ENCODE results near the gene LRMDA. TPM values are rescaled to one million over a fixed set of nuclear protein-coding genes. Genes with fewer than 3 reads are reported as not detected.

The LRMDA gene
- polyA plus RNA-seq, 3 donors, result 39.8 to 59.6 (median 56.4) TPM

GRCh38 chr10:75761289-75761688, 329.9 kb downstream of the LRMDA start:
- intact Hi-C loops (cut with micrococcal nuclease), result no loop called here
- no peak for DNase-seq
- Mint-ChIP-seq H3K9me3 (no peaks in the 10 kb centered on the region), H3K4me1 (peaks cover 11% of the 10 kb centered on the region), H3K27me3 (ENCODE audit: low read depth in 3 of 3) (no peaks in the 10 kb centered on the region), H3K4me3 (no peak overlapping the region), H3K36me3 (peaks cover 0 to 4% of the 10 kb centered on the region in 2 donors), H3K27ac (no peak overlapping the region)
- H3K9ac ChIP-seq (ENCODE audit: insufficient read depth, low read length, poor library complexity, severe bottlenecking), result no peak overlapping the region
- no peak for TF ChIP-seq CTCF (IDR thresholded peaks at IDR 0.05)
- no peaks in the 10 kb centered on the region for H3K79me2 ChIP-seq (ENCODE audit: insufficient read depth, low read length)
- H3K36me3 ChIP-seq (replicated peaks in 1 of 2; ENCODE audit: control insufficient read depth in 1 of 2, insufficient read depth in 2 of 2, low read length in 2 of 2), result no peaks in the 10 kb centered on the region
- H2AFZ ChIP-seq (ENCODE audit: insufficient read depth, low read depth, low read length, poor library complexity, severe bottlenecking), result no peak overlapping the region
- H3K27ac ChIP-seq (ENCODE audit: low read depth in 1 of 2, low read length in 2 of 2), result no peak overlapping the region
- no peaks in the 10 kb centered on the region for H3K9me3 ChIP-seq (replicated peaks in 1 of 2; ENCODE audit: control insufficient read depth in 1 of 2, insufficient read depth in 1 of 2, low read length in 2 of 2)
- H3K27me3 ChIP-seq (ENCODE audit: control insufficient read depth in 2 of 2, insufficient read depth in 2 of 2, low read length in 2 of 2), result no peaks in the 10 kb centered on the region
- H3K4me2 ChIP-seq (replicated peaks; ENCODE audit: extremely low read depth, low read length, poor library complexity, severe bottlenecking), result no peak overlapping the region
- no peaks in the 10 kb centered on the region for H3K4me1 ChIP-seq (ENCODE audit: control insufficient read depth in 1 of 2, insufficient read depth in 2 of 2, low read length in 2 of 2)
- 88% methylated on average over 1 of the region's 2 CpGs for WGBS (ENCODE audit: insufficient coverage)
- H4K20me1 ChIP-seq (ENCODE audit: insufficient read depth, low read length), result no peaks in the 10 kb centered on the region
- no peak overlapping the region for H3K4me3 ChIP-seq (replicated peaks in 1 of 3; ENCODE audit: low read depth in 2 of 3, low read length in 3 of 3)

GRCh38 chr10:75762431-75762802, 331.0 kb downstream of the LRMDA start:
- Histone ChIP-seq H3K79me2 (ENCODE audit: insufficient read depth, low read length) (no peaks in the 10 kb centered on the region), H3K4me1 (ENCODE audit: control insufficient read depth in 1 of 2, insufficient read depth in 2 of 2, low read length in 2 of 2) (no peaks in the 10 kb centered on the region), H3K27me3 (ENCODE audit: control insufficient read depth in 2 of 2, insufficient read depth in 2 of 2, low read length in 2 of 2) (no peaks in the 10 kb centered on the region), H3K27ac (ENCODE audit: low read depth in 1 of 2, low read length in 2 of 2) (no peak overlapping the region), H3K4me3 (replicated peaks in 1 of 3; ENCODE audit: low read depth in 2 of 3, low read length in 3 of 3) (no peak overlapping the region), H3K9me3 (replicated peaks in 1 of 2; ENCODE audit: control insufficient read depth in 1 of 2, insufficient read depth in 1 of 2, low read length in 2 of 2) (no peaks in the 10 kb centered on the region), H3K9ac (ENCODE audit: insufficient read depth, low read length, poor library complexity, severe bottlenecking) (no peak overlapping the region), H3K36me3 (replicated peaks in 1 of 2; ENCODE audit: control insufficient read depth in 1 of 2, insufficient read depth in 2 of 2, low read length in 2 of 2) (no peaks in the 10 kb centered on the region), H3K4me2 (replicated peaks; ENCODE audit: extremely low read depth, low read length, poor library complexity, severe bottlenecking) (no peak overlapping the region), H4K20me1 (ENCODE audit: insufficient read depth, low read length) (no peaks in the 10 kb centered on the region), H2AFZ (ENCODE audit: insufficient read depth, low read depth, low read length, poor library complexity, severe bottlenecking) (no peak overlapping the region)
- no CpG with 5 or more reads among the region's 2 CpGs for WGBS (ENCODE audit: insufficient coverage)
- Mint-ChIP-seq H3K4me1 (peaks cover 11% of the 10 kb centered on the region), H3K9me3 (peaks cover 0 to 3% (median 0%) of the 10 kb centered on the region in 7 donors), H3K4me3 (no peak overlapping the region), H3K36me3 (peaks cover 0 to 4% of the 10 kb centered on the region in 2 donors), H3K27me3 (ENCODE audit: low read depth in 3 of 3) (no peaks in the 10 kb centered on the region), H3K27ac (no peak overlapping the region)
- TF ChIP-seq CTCF (IDR thresholded peaks at IDR 0.05), result no peak
- no peak for DNase-seq
- intact Hi-C loops (cut with micrococcal nuclease), result no loop called here

All from CD14-positive monocyte (primary cell).